Measurements from ENCODE around the gene FIBCD1.

The FIBCD1 gene

GRCh38 chr9:130872912-130873503 is 66.0 kb downstream of the FIBCD1 start:
- no peak for DNase-seq

GRCh38 chr9:130872508-130872907 is 66.5 kb downstream of the FIBCD1 start:
- DNase-seq: no peak

- no peak for DNase-seq
These were observed 67.0 kb downstream of the FIBCD1 start for GRCh38 chr9:130872093-130872492.

GRCh38 chr9:130871395-130872062 is 67.5 kb downstream of the FIBCD1 start:
- no peak for DNase-seq

- no peak for DNase-seq
These were observed 68.3 kb downstream of the FIBCD1 start for GRCh38 chr9:130870491-130871381.

- DNase-seq: no peak
These were observed 69.8 kb downstream of the FIBCD1 start for GRCh38 chr9:130869250-130869649.

GRCh38 chr9:130868230-130868629 is 70.8 kb downstream of the FIBCD1 start:
- DNase-seq: no peak

- no peak for DNase-seq
These were observed 71.5 kb downstream of the FIBCD1 start for GRCh38 chr9:130867556-130867955.

GRCh38 chr9:130866474-130866965 is 72.5 kb downstream of the FIBCD1 start:
- DNase-seq: no peak

DNA sequence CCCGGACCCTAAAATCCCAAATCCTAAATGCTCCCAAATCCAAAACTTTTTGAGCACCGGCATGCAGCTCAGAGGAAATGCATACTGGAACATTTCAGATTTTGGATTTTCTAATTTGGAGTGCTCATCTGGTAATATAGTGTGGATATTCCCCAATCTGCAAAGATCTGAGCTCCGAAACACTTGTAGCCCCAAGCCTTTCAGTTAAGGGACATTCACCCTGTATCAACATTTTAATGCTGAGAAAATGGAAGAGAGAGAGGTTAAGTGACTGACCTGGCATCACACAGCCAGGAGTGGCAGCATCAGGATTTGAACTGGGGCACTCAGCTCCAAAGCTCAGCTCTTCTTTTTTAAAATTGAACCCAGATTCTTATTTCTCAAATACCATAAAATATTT is 73.1 kb downstream of the FIBCD1 start:
- DNase-seq: no peak

DNA sequence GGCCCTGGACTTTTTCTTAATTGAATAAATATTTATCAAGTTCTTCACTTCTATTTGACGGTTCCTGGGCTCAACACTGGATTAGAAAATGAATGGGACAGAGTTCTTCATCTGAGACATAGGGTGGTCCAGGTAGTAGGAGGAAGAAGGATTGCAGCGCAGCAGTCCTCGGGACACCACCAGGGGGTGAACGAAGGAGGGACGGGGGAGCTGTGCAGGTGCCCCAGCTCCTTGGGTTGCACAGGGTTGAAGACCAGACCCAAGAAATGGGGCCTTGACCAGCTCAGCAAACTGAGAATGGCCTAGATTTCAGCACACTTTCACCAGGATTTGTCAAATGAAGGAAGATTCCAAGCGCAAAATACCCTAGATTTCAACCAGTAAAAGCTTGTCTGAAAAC is 74.5 kb downstream of the FIBCD1 start:
- no peak for DNase-seq

GRCh38 chr9:130862747-130863146 is 76.3 kb downstream of the FIBCD1 start:
- DNase-seq: no peak

GRCh38 chr9:130862217-130862616 is 76.8 kb downstream of the FIBCD1 start:
- DNase-seq: no peak

GRCh38 chr9:130861372-130862180 is 77.5 kb downstream of the FIBCD1 start:
- no peak for DNase-seq

GRCh38 chr9:130860458-130861316 is 78.4 kb downstream of the FIBCD1 start:
- no peak for DNase-seq

- DNase-seq: no peak
These were observed 80.0 kb downstream of the FIBCD1 start for GRCh38 chr9:130858739-130859705.

DNA sequence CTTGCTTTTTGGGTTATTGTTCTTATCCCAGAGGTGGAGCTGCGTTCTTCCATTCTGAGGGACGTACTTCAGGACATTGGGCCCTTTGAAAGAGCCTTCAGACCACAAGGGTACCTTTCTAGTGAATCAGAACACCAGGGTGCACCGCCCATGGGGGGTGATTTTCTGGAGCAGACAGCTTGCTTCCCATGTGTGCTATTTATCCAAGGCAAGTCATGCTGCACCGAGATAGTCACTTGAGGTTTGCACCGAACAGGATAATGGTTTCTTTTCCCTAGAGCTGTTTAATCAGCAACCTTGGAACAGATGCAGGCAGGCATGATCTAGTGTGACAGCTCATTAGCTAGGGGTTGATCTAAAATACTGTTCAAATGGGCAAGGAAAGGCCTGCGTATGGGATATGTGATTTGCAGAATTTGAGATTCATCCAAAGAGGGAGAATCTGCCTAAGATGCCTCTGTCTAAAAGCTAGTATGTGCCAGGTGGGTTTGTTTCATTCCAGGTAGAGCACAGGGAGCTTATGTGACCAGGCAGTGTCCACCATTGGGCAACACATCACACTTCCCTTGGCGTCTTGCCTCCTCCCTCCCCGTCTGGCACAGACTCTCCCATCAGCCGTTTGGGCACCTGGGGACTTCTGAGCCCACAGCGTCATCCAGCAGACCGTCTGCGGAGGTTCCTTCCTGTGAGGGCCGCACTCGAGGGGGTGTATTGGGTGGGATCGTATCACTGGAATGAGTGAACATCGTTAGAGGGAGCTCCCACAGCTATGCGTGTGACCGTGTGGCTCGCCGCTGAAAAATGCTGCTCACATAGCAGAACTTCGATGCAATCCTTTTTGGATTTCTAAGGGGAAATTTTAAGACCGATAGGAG is 80.9 kb downstream of the FIBCD1 start:
- DNase-seq: no peak

- DNase-seq: no peak
These were observed 82.6 kb downstream of the FIBCD1 start for GRCh38 chr9:130856474-130856873.

- DNase-seq: no peak
These were observed 84.2 kb downstream of the FIBCD1 start for GRCh38 chr9:130854835-130855234.

- DNase-seq: no peak
These were observed 85.0 kb downstream of the FIBCD1 start for GRCh38 chr9:130854092-130854491.

Data from activated CD4-positive, CD25-positive, alpha-beta regulatory T cell treated with anti-CD3 and anti-CD28 coated beads, Interleukin-2, amount 50 U/mL, for 72 hours (primary cell).